B cell (primary cell): ENCODE results near the gene MAFF. TPM values are rescaled to one million over a fixed set of nuclear protein-coding genes. Genes with fewer than 3 reads are reported as not detected.

Experiments
- ATAC-seq: fragments of 200-7000 bp; cut with Tn5 transposase; one replicate; pipeline ENCODE4 v1.10.0; 2021; ENCODE audit warnings: low read depth, mild to moderate bottlenecking, moderate number of reproducible peaks, moderate library complexity
- CTCF ChIA-PET: fragments of 350-600 bp; sonication (Branson Sonifier 250); formaldehyde crosslinking; loops from one replicate; lab custom pipeline; 2021; ENCODE audit warnings: antibody characterized with exemption, inconsistent platforms; lab: Charles Lee
- POLR2A ChIA-PET: fragments of 350-600 bp; sonication (Branson Sonifier 250); formaldehyde crosslinking; loops from one replicate; lab custom pipeline; 2021; ENCODE audit warnings: antibody characterized with exemption; lab: Charles Lee
- DNase-seq: peaks from one replicate; pipeline ENCODE4 v3.0.0; 2013
- H2AFZ ChIP-seq: 2 replicates; pipeline ENCODE4 v1.6.1; 2012; ENCODE audit warnings: mild to moderate bottlenecking, low read depth, low read length; ENCODE audit not compliant: insufficient read depth, poor library complexity, severe bottlenecking
- H3K27ac ChIP-seq, 2 donors: 1 replicate in 1 of 2; 2 replicates in 1 of 2; pipeline ENCODE4 v1.5.1; 2012 to 2013; ENCODE audit warnings: low read length in 2 of 2, mild to moderate bottlenecking in 2 of 2, moderate library complexity in 1 of 2
- H3K27me3 ChIP-seq, 4 experiments: fragments of 200-600 bp in 1 of 4; sonication (generic) in 1 of 4; replicated peaks in 1 of 4; 1 replicate in 2 of 4; 2 replicates in 2 of 4; pipeline versions ENCODE4 v1.6.1 to v1.7.0; 2013 to 2016; ENCODE audit warnings: low read length in 3 of 4, mild to moderate bottlenecking in 2 of 4, mixed read lengths in 1 of 4, moderate library complexity in 1 of 4; ENCODE audit not compliant: insufficient read depth in 4 of 4, control insufficient read depth in 3 of 4; ENCODE audit errors: control extremely low read depth in 1 of 4
- H3K36me3 ChIP-seq, 2 experiments: replicated peaks in 1 of 2; 1 replicate in 1 of 2; 2 replicates in 1 of 2; pipeline versions ENCODE4 v1.6.1 to v1.7.1; 2013; ENCODE audit warnings: low read length in 1 of 2; ENCODE audit not compliant: insufficient read depth in 2 of 2, control insufficient read depth in 1 of 2; ENCODE audit errors: control extremely low read depth in 1 of 2, extremely low read depth in 1 of 2
- H3K4me1 ChIP-seq, 2 donors: fragments of 200-600 bp in 1 of 2; sonication (generic) in 1 of 2; 1 replicate in 1 of 2; 2 replicates in 1 of 2; pipeline versions ENCODE4 v1.5.1 to v1.6.1; 2013 to 2017; ENCODE audit warnings: low read length in 2 of 2; ENCODE audit not compliant: control insufficient read depth in 2 of 2, insufficient read depth in 2 of 2
- H3K4me2 ChIP-seq: replicated peaks from 2 replicates; pipeline ENCODE3; 2012; ENCODE audit warnings: mild to moderate bottlenecking, low read depth, low read length; ENCODE audit not compliant: poor library complexity, severe bottlenecking
- H3K4me3 ChIP-seq, 5 experiments: fragments of 200-600 bp in 1 of 5; sonication (generic) in 1 of 5; 1 replicate in 3 of 5; 2 replicates in 2 of 5; pipeline versions ENCODE4 v1.5.1 to v1.7.0; 2011 to 2016; ENCODE audit warnings: low read length in 4 of 5, mild to moderate bottlenecking in 4 of 5, low read depth in 2 of 5, control low read depth in 1 of 5, moderate library complexity in 1 of 5; ENCODE audit not compliant: insufficient read depth in 1 of 5; ENCODE audit errors: control extremely low read depth in 1 of 5, extremely low read depth in 1 of 5
- H3K79me2 ChIP-seq: fragments of 200-600 bp; sonication (generic); one replicate; pipeline ENCODE4 v1.6.0; 2016; ENCODE audit warnings: low read length; ENCODE audit not compliant: control insufficient read depth, insufficient read depth
- H3K9ac ChIP-seq: fragments of 200-600 bp; sonication (generic); 2 replicates; pipeline ENCODE4 v1.6.1; 2017; ENCODE audit warnings: mild to moderate bottlenecking, low read length, moderate library complexity
- H3K9me3 ChIP-seq, 3 donors: one replicate each; pipeline versions ENCODE4 v1.6.1 to v1.7.1; 2013; ENCODE audit warnings: low read length in 2 of 3; ENCODE audit not compliant: control insufficient read depth in 2 of 3, insufficient read depth in 1 of 3; ENCODE audit errors: control extremely low read depth in 1 of 3
- H4K20me1 ChIP-seq: 2 replicates; pipeline ENCODE4 v1.6.0; 2012; ENCODE audit warnings: mild to moderate bottlenecking, low read length; ENCODE audit not compliant: insufficient read depth, control insufficient read depth, poor library complexity, severe bottlenecking
- H3K27ac Mint-ChIP-seq: one replicate; pipeline ENCODE4 v1.8.0; 2021; ENCODE audit warnings: mixed read lengths
- H3K27me3 Mint-ChIP-seq: one replicate; pipeline ENCODE4 v1.8.0; 2021; ENCODE audit warnings: mixed read lengths
- H3K4me1 Mint-ChIP-seq: one replicate; pipeline ENCODE4 v1.8.0; 2021; ENCODE audit warnings: mixed read lengths
- H3K4me3 Mint-ChIP-seq: one replicate; pipeline ENCODE4 v1.8.0; 2021; ENCODE audit warnings: mixed read lengths
- H3K9me3 Mint-ChIP-seq: one replicate; pipeline ENCODE4 v1.8.0; 2022; ENCODE audit warnings: mixed read lengths; ENCODE audit not compliant: insufficient read depth
- CTCF ChIP-seq: fragments of 200-600 bp; IDR thresholded peaks from one replicate; pipeline ENCODE4 v1.8.0; 2022; ENCODE audit warnings: antibody characterized with exemption, mild to moderate bottlenecking
- EZH2 ChIP-seq: IDR thresholded peaks from 2 replicates; pipeline ENCODE4 v1.6.1; 2012; ENCODE audit warnings: borderline replicate concordance, low read depth, mild to moderate bottlenecking, moderate library complexity, low read length; ENCODE audit not compliant: insufficient read depth, poor library complexity, severe bottlenecking
- WGBS: methylation state at CpG from one replicate; pipeline ENCODE4 v1.1.5; 2013; ENCODE audit warnings: missing lambda C conversion rate; ENCODE audit not compliant: insufficient coverage; 5-methylcytosine and 5-hydroxymethylcytosine counted together
- intact Hi-C: fragments of 100-400 bp; cut with micrococcal nuclease; formaldehyde crosslinking; loops from one replicate; pipeline ENCODE4 v1.10.0; 2022
- polyA plus RNA-seq: library from polyadenylated mRNA; depleted of rRNA; stranded (reverse); fragments of >200 nt; gene quantifications from 2 replicates; pipeline ENCODE4 v1.2.3, GENCODE V29; 2012
- total RNA-seq, 2 donors: library from RNA; stranded (reverse); fragments of 120-200 nt in 1 of 2; gene quantifications; 1 replicate in 1 of 2; 2 replicates in 1 of 2; pipeline versions ENCODE4 v1.2.3 to v1.2.4, GENCODE V29; 2013 to 2022

MAFF gene
- total and polyA plus RNA-seq, 2 donors (not counting 1 experiment from before 2014, with no cell fraction given) = 5.3 to 18.0 TPM

- Mint-ChIP-seq H3K4me3 (no peak overlapping the region), H3K9me3 (no peaks in the 10 kb centered on the region), H3K4me1 (no peaks in the 10 kb centered on the region), H3K27ac (no peak overlapping the region), H3K27me3 (no peaks in the 10 kb centered on the region)
- H3K4me1 ChIP-seq = no peaks in the 10 kb centered on the region
- no peaks in the 10 kb centered on the region for H3K9me3 ChIP-seq
- H3K27ac ChIP-seq = no peak overlapping the region
- no peak overlapping the region for H3K4me2 ChIP-seq
- H3K27me3 ChIP-seq = no peaks in the 10 kb centered on the region
- H3K36me3 ChIP-seq = no peaks in the 10 kb centered on the region
- no peaks in the 10 kb centered on the region for H3K79me2 ChIP-seq
- ChIA-PET POLR2A (no interaction called here), CTCF (interaction anchor here (1.4 to 4.6 kb wide), 2 partner anchors 21 to 175 kb away, joined by 3 to 30 read pairs; no protein-coding TSS in a partner anchor)
- DNase-seq = no peak
- H2AFZ ChIP-seq = no peak overlapping the region
- intact Hi-C loops = no loop called here
- TF ChIP-seq EZH2 = no peak
- TF ChIP-seq CTCF = no peak
- H3K9ac ChIP-seq = no peak overlapping the region
- no peak overlapping the region for H3K4me3 ChIP-seq
- WGBS = 97% methylated on average over 23 of the region's 25 CpGs
- ATAC-seq = no peak
- H4K20me1 ChIP-seq = no peaks in the 10 kb centered on the region
Observed at GRCh38 chr22:38226853-38227649, 25.3 kb downstream of the MAFF start.

- Mint-ChIP-seq H3K4me3 (no peak overlapping the region), H3K4me1 (no peaks in the 10 kb centered on the region), H3K27me3 (no peaks in the 10 kb centered on the region), H3K27ac (no peak overlapping the region), H3K9me3 (no peaks in the 10 kb centered on the region)
- Histone ChIP-seq H3K27ac (no peak overlapping the region), H3K4me1 (no peaks in the 10 kb centered on the region), H3K27me3 (no peaks in the 10 kb centered on the region), H3K9ac (no peak overlapping the region), H3K4me3 (no peak overlapping the region), H3K79me2 (no peaks in the 10 kb centered on the region), H4K20me1 (no peaks in the 10 kb centered on the region), H2AFZ (no peak overlapping the region), H3K4me2 (no peak overlapping the region), H3K9me3 (no peaks in the 10 kb centered on the region), H3K36me3 (no peaks in the 10 kb centered on the region)
- no peak for ATAC-seq
- 93% methylated on average over 1 of the region's 3 CpGs for WGBS
- intact Hi-C loops = no loop called here
- POLR2A ChIA-PET = no interaction called here
- DNase-seq = no peak
- CTCF ChIA-PET = interaction anchor here (0.7 to 4.6 kb wide), 5 partner anchors 19 to 412 kb away, joined by 3 to 30 read pairs (median 4); no protein-coding TSS in a partner anchor
- TF ChIP-seq EZH2 (no peak), CTCF (no peak)
Observed at GRCh38 chr22:38228326-38228872, 26.6 kb downstream of the MAFF start.
